GM18502 (cell line): Measurements from ENCODE around the gene CENPM.

Experiments used
- ATAC-seq: cut with Tn5 transposase; IDR thresholded peaks from one replicate; pipeline ENCODE4 v1.9.1; 2021; ENCODE audit warnings: mild to moderate bottlenecking; ENCODE audit not compliant: unreplicated experiment, poor library complexity

Gene CENPM

GRCh38 chr22:41946629-41947423, at the start of gene CENPM:
TSS of gene CENPM (minus strand) at chr22:41947152. CDS start at chr22:41947076, 76 bp downstream.
- ATAC-seq, result peak; percentile 82

GRCh38 chr22:41995211-41995610, 48.3 kb upstream of the CENPM start:
- ATAC-seq, result no peak

GRCh38 chr22:41992496-41992895, 45.5 kb upstream of the CENPM start:
- no peak for ATAC-seq

GRCh38 chr22:41991111-41991510, 44.2 kb upstream of the CENPM start:
- no peak for ATAC-seq

- no peak for ATAC-seq
Observed at GRCh38 chr22:41989246-41989645, 42.3 kb upstream of the CENPM start.

GRCh38 chr22:41987276-41987675, 40.3 kb upstream of the CENPM start:
- no peak for ATAC-seq

- ATAC-seq, result no peak
Observed at GRCh38 chr22:41983513-41984405, 36.8 kb upstream of the CENPM start.

- no peak for ATAC-seq
Observed at GRCh38 chr22:41982865-41983264, 35.9 kb upstream of the CENPM start.

GRCh38 chr22:41979423-41980250, 32.7 kb upstream of the CENPM start:
- no peak for ATAC-seq

- ATAC-seq, result no peak
Observed at GRCh38 chr22:41978732-41979131, 31.8 kb upstream of the CENPM start.

- no peak for ATAC-seq
Observed at GRCh38 chr22:41976961-41977566, 30.1 kb upstream of the CENPM start.

GRCh38 chr22:41976070-41976901, 29.3 kb upstream of the CENPM start:
- ATAC-seq, result no peak

- no peak for ATAC-seq
Observed at GRCh38 chr22:41975299-41976069, 28.5 kb upstream of the CENPM start.

- ATAC-seq, result no peak
Observed at GRCh38 chr22:41974691-41975290, 27.8 kb upstream of the CENPM start.

GRCh38 chr22:41971431-41971830, 24.5 kb upstream of the CENPM start:
- ATAC-seq, result no peak

- ATAC-seq, result no peak
Observed at GRCh38 chr22:41970601-41971000, 23.6 kb upstream of the CENPM start.

- ATAC-seq, result no peak
Observed at GRCh38 chr22:41969110-41969646, 22.2 kb upstream of the CENPM start, which contains the start of gene SEPTIN3. TSS of gene SEPTIN3 (plus strand) at chr22:41969443. CDS start at chr22:41971493, 2,050 bp downstream.

GRCh38 chr22:41968601-41969000, 21.6 kb upstream of the CENPM start:
- ATAC-seq, result no peak
